ENCODE measurements around the gene CASP8AP2.
"Not testable (repeated sequence)": the region's sequence is repeated elsewhere in the genome, so short reads cannot be mapped to it uniquely, and the experiment has no call there.

CASP8AP2 gene

DNA sequence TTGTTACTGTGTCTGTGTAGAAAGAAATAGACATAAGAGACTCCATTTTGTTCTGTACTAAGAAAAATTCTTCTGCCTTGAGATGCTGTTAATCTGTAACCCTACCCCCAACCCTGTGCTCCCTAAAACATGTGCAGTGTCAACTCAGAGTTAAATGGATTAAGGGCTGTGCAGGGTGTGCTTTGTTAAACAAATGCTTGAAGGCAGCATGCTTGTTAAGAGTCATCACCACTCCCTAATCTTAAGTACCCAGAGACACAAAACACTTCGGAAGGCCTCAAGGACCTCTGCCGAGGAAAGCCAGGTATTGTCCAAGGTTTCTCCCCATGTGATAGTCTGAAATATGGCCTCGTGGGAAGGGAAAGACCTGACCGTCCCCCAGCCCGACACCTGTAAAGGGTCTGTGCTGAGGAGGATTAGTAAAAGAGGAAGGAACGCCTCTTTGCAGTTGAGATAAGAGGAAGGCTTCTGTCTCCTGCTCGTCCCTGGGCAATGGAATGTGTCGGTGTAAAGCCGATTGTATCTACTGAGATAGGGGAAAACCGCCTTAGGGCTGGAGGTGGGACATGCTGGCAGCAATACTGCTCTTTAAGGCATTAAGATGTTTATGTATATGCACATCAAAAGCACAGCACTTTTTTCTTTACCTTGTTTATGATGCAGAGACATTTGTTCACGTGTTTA lies 61.3 kb downstream of the CASP8AP2 start:
- DNase-seq, result peak in 1 of 2 experiments; percentile 65

DNA sequence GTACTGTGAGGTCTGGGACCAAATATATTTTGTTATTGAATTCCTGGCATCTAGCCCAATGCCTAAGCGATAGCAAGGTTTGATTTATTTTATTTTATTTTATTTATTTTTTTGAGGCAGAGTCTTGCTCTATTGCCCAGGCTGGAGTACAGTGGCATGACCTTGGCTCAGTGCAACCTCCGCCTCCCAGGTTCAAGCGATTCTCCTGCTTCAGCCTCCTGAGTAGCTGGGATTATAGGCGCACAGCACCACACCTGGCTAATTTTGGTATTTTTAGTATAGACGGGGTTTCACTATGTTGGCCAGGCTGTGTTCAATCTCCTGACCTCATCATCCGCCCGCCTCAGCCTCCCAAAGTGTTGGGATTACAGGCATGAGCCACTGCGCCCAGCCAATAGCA lies 62.9 kb downstream of the CASP8AP2 start:
- not testable (repeated sequence) for DNase-seq

DNA sequence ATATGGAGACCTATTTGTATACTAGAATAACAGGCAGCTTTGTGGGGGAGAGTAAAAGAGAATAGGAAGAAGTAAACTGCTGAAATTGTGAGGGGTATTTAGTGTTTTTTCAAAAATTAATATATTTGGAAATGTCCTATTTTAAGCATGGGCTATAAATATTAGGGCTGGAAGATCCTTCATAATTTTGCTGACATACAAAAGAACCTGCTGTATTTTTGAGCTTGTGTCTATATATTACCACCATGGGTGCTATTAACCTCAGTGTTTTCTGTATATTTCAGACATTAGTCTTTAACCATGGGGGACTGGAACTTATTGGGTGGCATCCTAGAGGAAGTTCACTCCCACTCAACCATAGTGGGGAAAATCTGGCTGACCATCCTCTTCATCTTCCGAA lies 64.5 kb downstream of the CASP8AP2 start, which contains the start of gene GJA10:
TSS of gene GJA10 (plus strand) at position 301 of the 400 bp plus-strand sequence. CDS start at position 301, 0 bp downstream.
- DNase-seq, result no peak

DNA sequence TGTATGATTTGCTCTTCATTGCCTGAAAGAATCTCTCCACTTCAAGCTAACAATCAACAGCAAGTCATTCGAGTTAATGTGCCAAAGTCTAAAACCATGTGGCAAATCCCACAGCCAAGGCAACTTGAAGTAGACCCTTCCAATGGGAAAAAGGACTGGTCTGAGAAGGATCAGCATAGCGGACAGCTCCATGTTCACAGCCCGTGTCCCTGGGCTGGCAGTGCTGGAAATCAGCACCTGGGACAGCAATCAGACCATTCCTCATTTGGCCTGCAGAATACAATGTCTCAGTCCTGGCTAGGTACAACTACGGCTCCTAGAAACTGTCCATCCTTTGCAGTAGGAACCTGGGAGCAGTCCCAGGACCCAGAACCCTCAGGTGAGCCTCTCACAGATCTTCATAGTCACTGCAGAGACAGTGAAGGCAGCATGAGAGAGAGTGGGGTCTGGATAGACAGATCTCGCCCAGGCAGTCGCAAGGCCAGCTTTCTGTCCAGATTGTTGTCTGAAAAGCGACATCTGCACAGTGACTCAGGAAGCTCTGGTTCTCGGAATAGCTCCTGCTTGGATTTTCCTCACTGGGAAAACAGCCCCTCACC lies 65.7 kb downstream of the CASP8AP2 start:
- DNase-seq, result peak in 1 of 2 experiments; percentile 64

DNA sequence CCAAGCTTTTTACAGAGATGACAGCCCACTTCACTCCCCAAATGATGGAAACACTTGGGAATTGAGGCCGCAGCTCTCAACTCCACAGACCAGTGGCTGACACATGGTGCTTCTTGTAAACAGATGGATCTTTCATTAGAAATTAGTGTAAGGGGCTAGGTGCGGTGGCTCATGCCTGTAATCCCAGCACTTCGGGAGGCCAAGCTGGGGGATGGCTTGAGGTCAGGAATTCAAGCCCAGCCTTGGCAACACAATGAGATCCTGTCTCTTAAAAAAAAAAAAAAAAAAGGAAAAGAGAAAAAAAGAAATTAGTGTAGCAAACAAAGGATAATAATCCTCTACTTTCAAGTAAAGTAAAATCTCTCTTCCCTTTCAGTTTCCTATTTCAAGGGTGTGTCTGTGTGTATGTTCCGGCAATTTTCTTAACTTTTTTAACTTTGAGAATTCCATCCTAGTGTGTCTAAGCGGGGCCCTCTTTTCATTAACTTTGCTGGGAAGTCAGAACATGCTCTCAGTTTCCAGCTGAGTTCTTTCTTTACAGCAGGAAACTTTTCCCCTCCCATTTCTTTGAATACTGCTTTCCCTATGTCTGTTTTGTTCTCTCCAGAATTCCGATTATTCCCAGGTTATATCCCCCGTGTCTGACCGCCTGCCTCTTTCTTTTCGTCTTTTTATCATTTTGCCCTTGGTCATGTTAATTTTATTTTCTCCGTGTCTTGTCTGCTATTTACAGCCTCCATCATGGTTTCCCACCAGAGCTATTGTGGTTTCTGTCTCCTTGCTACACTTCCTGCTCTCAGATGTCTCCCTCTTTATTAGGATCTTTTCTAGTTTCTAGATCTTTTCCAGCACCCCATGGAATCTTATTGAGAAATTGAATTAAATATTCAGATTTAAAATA lies 80.6 kb downstream of the CASP8AP2 start:
- DNase-seq, result not testable (repeated sequence)

DNA sequence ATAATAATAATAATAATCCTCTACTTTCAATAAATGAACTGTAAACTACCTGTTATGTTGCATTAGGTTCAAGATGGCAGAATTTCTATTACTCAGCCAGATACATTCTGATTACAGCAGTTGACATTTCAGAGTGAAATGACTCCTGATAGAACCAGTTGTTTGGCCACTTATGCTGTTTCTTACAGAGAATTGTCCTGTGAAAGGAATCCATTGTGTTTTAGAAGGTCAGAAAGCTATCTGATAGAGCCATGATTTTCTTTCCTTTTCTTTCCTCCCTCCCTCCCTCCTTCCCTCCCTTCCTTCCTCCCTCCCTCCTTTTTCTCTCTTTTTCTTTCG lies 81.2 kb downstream of the CASP8AP2 start:
- DNase-seq, result no peak

DNA sequence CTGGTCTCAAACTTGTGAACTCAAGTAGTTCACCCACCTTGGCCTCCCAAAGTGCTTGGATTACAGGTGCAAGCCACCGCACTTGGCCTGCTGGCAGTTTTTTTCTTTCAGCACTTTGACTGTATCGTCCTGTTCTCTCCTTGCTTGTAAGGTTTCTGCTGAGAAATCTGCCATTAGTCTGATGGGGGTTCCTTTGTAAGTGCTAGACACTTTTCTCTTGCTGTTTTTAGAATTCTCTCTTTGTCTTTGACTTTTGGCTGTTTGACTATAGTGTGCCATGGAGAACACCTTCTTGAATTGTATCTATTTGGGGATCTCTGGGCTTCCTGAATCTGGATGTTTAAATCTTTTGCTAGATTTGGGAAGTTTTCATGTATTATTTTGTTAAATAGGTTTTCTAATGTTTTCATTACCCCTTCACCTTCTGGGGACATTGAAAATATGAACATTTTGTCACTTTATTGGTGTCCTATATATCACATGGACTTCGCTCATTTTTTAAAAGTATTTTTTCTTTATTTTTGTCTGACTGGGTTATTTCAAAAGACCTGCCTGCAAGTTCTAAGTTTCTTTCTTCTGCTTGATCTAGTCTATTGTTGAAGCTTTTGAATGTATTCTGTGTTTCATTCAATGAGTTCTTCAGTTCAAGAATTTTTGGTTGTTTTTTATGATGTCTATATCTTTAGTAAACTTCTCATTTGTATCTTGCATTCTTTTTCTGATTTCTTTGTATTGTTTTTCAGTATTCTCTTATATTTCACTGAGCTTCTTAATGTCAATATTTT lies 86.6 kb downstream of the CASP8AP2 start:
- DNase-seq, result no peak

DNA sequence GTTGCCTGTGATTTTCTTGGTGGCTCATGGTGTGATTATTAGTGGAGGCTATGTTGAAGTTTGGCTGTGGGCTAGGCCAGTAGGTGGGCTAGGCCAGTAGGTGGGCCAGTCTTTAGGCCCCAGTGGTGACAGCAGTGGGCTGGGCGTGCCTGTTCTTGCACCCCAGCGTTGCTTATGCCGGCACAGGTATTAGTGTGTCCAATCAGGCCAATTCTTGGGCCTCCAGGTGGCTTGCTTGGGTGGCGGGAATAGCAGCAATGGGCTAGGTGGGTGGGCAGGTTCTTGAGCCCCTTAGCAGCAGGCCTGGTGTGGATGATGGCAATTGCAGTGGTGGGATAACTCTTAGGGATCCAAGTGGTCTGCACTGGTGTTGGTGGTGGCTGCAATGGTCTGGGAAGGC lies 87.5 kb downstream of the CASP8AP2 start:
- no peak for DNase-seq

DNA sequence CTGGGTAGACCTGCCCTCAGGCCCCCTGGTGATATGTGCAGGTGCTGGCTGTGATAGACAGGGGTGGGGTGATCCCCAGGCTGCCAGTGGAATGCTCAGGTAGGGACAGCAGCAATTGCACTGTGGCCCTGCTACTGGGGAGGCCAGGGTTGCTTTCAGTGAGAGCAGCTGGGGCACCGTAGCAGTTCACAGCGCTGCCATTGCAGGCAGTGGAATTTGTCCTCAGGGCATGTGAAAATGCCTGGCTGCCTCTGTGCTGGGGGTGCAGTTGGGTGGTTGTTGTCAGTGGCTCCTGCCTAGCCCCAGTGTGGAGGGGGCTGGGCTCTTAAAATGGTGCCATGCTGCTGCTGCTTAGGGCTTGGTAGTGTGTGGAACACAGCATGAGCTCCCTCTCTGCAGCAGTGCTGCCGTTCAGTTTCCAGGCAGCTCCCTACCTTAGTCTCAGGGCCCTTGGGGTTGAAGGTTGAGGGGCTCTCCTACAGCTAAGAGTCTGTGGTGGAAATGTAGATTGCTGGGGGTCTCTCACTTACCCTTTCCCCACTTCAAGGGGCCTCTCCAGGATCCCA lies 88.2 kb downstream of the CASP8AP2 start:
- DNase-seq, result no peak

Measured in NCI-H524 (cell line).